HG03060 (cell line): ENCODE measurements around the gene DUSP22.
"Not testable (repeated sequence)": the region's sequence is repeated elsewhere in the genome, so short reads cannot be mapped to it uniquely, and the experiment has no call there.

ENCODE experiments used
- ATAC-seq: cut with Tn5 transposase; IDR thresholded peaks from one replicate; pipeline ENCODE4 v1.9.1; 2021; ENCODE audit warnings: low read depth, moderate number of reproducible peaks; ENCODE audit not compliant: unreplicated experiment

The DUSP22 gene

DNA sequence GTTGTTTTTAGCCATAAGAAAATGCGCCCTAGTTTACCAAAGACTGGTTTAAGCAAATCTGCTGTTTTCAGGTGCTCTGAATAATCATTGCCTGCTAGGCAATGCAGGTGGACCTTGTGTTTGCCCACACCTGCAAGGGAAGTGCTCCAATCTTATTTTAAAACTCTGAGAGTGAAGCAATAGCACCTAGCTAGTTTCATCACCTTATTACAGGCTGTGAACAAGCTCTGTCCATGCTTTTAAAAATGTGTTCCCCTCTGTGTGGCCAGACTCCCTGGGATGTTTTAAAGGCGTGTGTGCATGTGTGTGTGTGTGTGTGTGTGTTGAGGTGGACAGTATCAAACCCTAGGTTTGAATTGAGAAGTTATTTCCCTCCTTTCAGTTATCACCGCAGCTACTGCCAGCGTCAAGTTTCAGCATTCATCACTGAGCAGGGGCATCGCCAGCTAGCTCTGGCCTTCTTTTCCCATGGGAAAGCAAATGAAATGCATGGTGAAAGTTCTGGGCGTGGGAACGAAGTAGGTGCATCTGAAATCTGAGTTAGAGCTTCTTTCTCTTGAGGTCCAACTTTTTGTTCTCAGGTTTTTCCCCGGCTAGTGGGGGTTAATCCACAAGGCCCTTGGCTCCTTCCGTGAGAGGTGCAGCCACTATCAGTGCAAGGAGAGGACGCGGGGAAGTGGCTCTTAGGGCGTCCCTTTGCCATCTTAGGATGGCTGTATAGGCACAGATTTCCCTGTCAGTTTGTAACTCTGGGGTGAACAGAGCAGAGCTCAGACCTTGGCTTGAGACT, 30.8 kb downstream of the DUSP22 start:
- no peak for ATAC-seq

DNA sequence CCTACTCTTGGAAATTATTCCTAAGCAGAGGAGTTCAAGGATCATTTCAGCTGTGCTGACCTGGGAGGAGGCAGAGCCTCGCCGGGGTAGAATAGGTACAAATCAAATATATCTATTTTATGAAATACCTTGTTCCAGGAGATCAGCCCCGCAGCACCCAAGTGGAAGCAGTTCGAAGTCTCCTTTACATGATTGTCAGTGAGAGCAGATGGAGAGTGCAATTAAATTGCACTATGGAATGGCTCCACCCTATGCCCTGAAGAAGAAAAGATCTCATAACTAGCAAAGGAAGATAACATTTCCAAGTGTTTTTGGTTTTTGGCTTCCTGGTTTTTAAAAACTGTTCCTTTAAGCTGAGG, 31.4 kb downstream of the DUSP22 start:
- ATAC-seq, result no peak

DNA sequence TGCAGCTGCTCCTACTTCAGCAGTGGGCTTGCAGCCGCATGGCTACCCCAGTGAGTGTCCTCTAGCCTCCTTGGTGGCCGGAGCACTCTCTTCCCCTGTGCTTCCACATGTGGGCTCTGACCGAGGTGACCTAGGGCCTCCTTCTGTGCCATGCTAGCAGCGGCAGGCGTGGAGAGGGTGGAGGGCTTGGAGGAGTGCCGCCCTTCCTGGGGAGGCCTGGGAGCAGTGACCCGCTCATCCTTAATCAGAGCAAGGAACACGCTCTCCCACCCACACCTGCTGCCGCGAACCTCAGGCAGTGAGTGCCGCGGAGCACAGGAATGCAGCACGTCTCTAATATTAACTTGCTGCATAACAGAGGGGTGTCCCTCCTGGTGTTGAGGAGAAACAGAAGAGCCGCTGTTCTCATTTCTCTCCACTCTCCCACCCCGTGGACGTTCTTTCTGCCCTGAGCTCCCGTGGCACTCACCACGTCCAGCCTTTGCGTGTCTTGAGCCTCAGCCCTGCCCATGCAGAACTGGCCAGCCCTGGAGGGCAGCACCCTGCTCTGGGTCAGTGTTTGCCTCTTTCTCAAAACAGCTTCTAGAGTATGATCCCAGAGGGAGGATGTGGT, 31.9 kb downstream of the DUSP22 start:
- ATAC-seq, result no peak

DNA sequence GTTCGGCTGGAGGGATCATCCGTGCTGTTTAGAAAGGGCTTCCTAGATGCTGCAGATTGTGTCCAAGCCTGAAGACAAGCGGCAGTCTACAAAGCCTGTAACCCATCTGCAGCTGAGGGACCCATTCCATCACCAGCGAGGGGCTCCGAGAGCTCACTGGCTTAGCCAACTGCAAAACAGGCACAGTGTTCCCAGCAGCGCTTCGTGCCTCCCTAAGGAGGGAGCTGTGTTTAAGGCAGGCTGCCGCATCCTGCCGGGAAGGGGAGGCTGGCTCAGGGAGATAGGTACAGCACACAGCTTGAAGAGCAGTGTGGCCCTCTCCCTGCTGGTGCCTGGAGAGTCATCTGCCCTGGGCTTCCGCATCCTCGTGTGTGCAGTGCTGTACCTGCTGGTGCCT, 32.4 kb downstream of the DUSP22 start:
- no peak for ATAC-seq

DNA sequence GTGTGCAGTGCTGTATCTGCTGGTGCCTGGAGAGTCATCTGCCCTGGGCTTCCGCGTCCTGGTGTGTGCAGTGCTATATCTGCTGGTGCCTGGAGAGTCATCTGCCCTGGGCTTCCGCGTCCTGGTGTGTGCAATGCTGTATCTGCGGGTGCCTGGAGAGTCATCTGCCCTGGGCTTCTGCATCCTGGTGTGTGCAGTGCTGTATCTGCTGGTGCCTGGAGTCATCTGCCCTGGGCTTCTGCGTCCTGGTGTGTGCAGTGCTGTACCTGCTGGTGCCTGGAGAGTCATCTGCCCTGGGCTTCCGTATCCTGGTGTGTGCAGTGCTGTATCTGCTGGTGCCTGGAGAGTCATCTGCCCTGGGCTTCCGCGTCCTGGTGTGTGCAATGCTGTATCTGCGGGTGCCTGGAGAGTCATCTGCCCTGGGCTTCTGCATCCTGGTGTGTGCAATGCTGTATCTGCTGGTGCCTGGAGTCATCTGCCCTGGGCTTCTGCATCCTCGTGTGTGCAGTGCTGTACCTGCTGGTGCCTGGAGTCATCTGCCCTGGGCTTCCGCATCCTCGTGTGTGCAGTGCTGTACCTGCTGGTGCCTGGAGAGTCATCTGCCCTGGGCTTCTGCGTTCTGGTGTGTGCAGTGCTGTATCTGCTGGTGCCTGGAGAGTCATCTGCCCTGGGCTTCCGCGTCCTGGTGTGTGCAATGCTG, 33.0 kb downstream of the DUSP22 start:
- ATAC-seq, result not testable (repeated sequence)

DNA sequence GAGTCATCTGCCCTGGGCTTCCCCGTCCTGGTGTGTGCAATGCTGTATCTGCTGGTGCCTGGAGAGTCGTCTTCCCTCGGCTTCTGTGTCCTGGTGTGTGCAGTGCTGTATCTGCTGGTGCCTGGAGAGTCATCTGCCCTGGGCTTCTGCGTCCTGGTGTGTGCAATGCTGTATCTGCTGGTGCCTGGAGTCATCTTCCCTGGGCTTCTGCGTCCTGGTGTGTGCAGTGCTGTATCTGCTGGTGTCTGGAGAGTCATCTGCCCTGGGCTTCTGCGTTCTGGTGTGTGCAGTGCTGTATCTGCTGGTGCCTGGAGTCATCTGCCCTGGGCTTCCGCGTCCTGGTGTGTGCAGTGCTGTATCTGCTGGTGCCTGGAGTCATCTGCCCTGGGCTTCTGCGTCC, 33.8 kb downstream of the DUSP22 start:
- ATAC-seq, result not testable (repeated sequence)

DNA sequence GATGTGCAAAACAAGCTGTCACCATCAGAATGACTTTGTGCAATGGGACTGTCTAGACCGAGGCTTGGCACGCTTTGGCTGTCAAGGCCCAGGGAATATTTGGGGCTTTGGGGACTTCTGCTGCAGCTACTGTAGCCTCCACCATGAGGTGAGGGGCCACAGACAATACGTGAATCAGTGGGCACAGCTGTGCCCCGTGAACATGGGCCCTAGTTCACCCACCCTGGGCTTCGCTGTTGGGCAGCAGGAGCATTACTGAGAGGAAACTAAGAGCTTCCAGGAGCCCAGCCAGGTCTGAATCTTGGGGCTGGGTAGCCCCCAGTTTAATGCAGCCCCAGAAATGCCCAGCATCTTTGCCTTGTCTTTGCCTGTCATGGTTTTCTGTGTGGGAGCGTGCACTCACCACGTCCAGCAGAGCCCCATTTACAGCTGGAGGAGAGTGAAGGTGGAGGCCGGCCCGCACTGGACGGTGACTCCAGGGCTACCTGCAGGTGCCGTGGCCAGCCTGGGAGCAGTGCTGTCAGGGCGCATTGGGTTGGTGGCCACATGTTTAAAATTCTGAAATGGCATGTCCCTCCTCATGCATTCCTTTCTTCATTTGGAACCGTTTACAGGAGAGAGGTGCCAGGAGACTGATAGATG, 34.7 kb downstream of the DUSP22 start:
- ATAC-seq, result no peak

DNA sequence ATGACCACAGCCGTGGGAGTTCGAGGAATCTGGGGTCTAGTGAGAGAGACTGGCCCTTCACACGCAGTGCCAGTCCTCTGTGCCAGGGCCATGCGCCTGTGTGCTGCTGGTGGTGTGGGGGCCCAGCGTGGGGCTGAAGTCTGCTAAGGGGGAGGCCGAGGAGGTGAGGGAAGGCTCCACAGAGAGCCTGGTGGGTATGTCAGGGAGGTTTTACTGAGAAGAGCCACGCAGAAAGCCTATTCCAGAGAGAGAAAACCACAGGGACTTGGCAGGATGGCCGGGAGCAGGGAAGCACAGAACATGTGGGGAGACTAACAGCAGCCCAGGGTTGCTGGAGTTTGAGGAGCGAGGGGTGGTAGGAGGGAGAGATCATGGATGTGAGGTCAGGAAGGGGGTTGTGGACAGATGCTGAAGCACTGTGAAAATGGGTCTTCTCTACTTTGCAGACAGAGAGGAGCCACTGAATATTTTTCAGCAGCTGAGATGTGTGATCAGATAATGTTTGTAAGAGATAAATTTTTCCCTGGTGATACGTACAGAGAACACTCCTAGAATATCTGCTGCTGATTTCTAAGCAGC, 35.3 kb downstream of the DUSP22 start:
- ATAC-seq, result no peak

DNA sequence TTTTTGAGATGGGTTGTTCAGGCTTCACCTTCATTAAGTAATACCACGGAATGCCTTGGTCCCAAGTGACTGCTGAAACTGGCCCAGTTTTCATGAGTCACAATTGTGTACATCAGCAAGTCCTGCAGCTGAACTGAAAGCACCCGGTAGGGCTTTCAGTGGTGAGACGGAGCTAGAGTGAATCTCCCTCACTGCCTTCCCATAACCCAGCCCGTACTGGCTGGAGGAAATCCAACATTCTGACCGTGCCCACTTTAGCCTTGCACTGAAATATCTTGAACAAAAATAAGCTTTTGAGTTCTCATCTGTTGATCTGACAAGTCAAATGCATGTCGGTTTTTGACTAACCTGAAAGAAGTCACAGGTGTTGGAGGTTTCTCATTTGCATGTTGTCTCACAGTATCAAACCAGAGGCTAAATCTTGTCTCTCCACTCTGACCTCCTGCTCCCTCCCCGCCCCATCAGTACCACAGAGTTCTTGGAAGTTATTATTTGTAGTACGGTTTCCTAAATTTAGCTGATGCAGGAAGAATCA, 35.9 kb downstream of the DUSP22 start:
- peak; percentile 41 for ATAC-seq

DNA sequence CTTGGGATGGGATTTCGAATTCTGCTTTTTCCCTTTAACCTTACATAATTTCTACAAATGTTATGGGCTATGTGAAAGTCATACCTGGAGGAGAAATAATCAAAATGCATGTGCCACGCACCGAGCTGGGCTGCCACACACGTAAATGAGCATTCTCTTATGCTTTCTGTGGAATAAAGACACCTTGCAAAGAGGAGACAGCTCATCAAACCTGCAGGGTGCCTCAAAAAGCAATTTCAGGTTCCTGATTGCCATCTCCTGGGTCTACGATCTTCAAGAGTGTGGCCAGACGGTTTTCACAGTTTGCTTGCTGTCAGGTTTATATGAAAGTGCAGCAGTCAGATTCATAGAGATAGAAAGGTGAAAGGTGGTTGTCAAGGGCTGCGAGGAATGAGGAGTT, 36.6 kb downstream of the DUSP22 start:
- no peak for ATAC-seq

DNA sequence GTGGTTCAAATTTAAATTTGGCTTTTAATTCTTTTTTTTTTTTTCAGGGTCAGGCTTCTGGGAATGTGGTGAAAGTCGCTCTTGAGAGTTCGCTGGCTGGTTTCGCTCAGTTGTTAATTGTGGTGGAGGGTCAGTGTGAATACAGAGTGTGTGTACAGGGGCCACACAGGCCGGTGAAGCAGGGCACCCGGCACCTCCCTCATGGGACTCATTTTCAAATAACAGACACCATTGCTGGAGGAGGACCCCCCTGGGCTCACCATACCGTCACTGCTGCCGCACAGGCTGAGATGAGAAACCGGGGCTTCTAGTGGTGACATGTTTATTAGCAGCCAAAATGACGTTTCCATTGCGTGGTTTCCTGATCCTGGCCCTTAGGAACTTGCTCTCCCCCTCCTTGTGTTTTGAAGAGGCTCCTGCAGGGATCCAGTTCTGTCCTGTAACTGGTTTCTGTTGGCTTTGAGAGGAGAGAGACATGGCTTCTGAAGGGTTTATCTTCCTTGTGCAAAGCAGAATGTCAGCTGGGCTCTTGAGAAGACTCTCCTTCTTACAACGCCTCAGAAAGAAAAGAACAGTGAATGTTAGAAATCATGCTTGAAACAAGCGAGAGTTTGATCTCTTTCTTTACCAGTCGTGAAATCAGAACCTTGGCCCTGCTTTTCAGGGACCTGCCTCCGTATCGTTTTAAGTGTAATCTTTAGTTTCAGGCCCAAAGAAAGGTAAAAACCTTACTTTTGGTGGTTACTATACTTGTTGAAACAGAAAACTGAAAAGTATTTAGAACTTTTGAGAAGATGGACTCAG, 37.8 kb downstream of the DUSP22 start:
- ATAC-seq, result no peak

DNA sequence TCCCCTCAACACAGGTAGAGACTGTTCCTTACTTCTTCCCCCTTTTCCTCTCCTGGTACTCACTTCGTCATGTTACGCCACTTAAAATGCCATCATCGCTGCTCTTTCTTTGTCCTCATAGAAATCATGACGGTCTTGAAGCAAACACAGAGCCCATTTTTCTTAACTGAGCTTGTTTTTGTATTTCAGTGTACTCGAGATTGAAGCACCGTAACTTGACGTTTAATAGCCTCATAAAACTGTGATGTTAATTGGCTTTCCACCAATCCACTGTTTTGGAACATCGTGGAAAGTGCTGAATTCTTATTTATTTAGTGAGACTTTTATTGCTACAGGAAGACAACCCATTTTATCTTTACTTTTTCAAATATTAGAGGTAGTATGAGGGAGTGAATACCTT, 38.7 kb downstream of the DUSP22 start:
- no peak for ATAC-seq

DNA sequence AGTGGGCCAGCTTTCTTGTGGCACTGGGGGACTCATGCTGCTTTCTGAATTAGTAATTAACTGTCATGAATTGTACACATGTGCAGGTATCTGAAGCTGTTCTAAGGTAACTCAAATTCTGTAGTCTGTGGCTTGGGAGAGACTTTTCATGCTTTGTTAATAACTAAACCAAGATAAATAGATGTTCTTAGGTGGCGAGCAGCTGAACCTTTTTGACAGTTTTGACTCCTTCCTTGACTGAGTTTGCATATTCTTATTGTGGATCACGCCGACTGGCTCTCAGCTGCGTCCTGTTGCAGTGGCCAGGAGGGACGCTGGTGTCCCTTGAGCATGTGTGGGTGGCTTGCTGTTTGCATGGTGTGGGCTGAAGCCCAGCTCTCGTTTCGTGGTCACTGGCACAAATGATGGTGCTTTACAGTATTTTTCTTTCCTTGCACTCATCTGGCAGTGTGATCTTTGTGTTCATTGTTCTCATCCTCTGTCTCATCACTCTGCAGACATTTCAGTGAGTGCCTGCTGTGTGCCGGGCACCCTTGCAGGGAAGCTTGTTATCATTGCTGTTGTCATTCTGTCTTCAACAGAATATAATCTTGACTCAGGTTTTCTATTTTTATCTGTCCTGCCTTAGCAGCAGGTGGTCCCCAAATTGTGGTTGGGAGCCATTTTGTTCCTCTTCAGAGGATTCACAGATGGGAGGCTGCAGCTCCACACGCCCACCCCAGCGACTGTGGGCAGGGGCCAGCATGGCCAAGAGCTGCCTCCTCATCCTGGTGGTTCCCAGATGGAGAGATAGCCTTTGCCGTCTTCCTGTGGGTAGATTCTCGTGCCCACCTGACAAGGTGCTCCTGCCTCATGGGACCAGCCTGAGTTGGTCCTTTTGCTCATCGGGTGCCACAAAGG, 39.6 kb downstream of the DUSP22 start:
- ATAC-seq, result peak; percentile 34

DNA sequence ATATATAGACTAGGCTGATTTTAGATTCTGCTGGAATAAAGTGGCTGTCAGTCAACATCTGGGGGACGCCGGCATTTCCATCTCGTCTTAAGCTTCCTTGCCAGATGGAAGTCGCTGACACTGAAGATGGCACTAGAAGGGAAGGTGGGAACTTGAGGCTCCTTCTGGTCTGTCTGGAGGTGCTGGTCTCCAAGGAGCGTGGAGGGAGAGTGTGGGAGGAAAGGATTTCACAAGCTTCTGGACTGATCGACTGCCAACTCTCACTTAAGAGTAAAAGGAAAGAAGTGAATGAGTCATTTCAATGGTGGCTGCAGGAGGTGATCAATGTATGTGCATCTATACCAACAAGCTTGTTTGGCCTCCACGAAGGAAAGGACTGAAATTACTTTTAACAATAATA, 40.4 kb downstream of the DUSP22 start:
- ATAC-seq, result no peak

DNA sequence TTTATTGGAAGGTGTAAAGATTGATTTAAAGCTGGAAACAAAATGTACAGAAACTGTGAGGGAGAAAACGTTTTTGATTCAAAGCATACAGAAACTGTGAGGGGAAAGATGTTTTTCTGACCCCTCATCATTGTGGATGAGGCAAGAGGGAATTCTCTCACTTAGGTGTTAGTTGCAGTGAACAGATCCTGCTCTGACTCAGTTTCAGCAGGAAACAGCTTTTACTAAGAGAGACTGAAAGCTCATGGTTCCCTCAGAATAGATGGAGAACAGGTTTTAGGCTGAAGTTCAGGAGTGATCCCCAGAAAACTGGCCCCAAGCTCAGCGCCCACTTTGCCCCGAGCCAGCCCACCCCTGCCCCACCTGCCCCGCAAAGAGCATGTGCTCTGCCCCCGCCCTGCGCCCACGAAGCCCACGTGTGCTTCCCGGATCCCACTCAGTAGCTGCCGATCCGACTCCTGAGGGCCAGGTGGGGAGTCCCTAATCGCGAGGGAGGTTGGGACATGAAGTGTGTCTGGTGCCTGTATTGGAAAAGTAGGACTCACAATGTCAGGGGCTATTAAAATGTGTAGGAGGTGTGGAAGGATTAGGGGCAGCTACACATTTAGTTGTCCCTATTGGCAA, 41.2 kb downstream of the DUSP22 start:
- no peak for ATAC-seq

DNA sequence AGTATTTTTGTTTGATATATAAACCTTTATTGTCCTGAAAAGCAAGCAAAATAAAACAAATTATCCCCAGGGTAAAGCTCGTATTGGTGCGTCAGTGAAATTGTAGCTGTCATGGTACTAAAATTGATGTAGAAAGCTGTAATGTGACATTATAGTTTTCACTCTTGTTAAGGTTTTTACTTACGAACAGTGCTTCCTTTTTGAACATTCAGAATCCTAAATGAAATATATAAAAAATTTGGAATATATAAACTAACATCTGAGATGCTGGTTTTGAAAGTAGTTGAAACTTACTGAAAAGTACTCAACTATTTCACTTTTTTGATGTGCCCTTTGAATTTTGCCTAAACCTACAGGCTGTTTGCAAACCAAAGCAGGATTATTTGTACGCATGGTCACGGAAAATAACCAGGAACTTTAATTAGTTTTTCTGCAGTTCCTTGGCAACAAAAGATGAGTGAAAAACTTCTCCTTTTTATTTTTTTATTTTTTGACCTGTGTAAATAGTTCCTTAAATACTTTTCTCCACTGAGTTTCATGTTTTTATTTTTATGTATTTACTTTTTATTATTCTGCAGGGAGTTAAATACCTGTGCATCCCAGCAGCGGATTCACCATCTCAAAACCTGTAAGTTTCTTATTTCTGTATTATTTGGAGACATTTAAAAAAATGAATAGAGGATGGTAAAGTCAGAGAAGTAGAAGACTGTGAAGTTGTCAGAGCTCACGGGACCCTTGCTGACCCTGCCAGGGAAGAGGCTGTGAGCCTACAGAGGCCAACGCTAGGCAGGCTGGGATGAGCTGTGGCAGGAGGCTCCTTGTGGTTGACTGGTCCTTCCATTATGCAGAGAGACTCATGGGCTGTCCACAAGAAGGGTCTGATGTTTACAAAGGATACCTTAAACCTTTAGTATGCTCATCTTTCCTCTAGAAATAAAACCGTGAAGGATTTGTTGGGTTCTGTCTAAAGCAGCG, 42.5 kb downstream of the DUSP22 start:
- no peak for ATAC-seq

DNA sequence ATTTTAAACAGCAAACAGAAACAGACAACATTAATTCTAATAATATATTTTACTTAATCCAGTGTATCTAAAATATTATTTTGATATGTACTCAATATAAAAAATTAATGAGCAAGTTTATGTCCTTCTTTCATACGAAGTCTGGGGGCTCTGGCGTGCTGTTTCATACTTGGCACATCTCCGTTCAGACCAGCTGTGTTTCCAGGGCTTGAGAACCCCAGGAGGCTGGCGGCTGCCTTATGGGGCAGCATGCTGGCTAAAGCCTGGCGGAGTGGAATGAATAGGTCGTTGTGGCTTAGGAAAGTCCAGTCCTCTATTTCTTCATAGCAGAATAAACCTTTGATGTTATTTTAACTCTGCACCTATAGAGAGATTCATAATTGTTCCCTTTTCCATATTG, 43.3 kb downstream of the DUSP22 start:
- ATAC-seq, result no peak
